ENCODE data around the gene OR4D10.

DNA sequence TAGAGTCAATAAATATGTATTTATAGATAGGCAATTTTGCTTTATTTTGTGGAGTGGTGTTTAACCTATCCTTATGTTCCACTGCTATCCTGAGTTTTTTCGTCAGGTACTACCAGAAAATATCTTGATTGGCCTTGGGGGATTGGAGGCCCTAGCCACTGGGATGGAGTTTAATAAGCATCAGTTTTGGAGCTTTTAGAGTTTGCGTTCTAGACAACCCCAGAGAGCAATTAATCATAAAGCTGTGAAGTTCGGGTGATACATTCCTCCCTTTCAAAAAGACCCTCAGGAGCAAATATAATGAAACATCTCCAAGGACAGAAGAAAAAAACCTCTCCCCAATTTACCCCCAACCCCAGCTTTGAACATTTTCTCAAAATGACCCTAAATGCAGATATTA is 36.9 kb upstream of the OR4D10 start, which contains the start of gene OR5A1:
- TF ChIP-seq YY1 (IDR thresholded peaks at IDR 0.05; ENCODE audit: insufficient read depth, insufficient read length) (no peak), ZNF274 (IDR thresholded peaks at IDR 0.05; ENCODE audit: low read depth, low read length) (no peak), SUZ12 (IDR thresholded peaks at IDR 0.05; ENCODE audit: extremely low read depth, insufficient read depth, insufficient read length) (no peak)

Measured in NT2/D1 (cell line).